OCI-LY1 (cell line): ENCODE results near the gene LINC01488.

ENCODE experiments used
- EZH2 ChIP-seq: fragments of 200-600 bp; sonication (generic), shearing (Covaris generic); IDR thresholded peaks from 2 replicates; pipeline ENCODE4 v1.8.0; 2017; ENCODE audit warnings: borderline replicate concordance, mixed run types, mild to moderate bottlenecking, antibody characterized with exemption, low read length, moderate library complexity, mixed read lengths
- TF ChIP-seq, protein P1 (sequence below): fragments of 200-600 bp; sonication (generic), shearing (Covaris generic); IDR thresholded peaks from 2 replicates; pipeline ENCODE4 v1.5.1; 2017; ENCODE audit warnings: mild to moderate bottlenecking, antibody characterized with exemption, low read length, moderate library complexity, mixed read lengths

DNA sequence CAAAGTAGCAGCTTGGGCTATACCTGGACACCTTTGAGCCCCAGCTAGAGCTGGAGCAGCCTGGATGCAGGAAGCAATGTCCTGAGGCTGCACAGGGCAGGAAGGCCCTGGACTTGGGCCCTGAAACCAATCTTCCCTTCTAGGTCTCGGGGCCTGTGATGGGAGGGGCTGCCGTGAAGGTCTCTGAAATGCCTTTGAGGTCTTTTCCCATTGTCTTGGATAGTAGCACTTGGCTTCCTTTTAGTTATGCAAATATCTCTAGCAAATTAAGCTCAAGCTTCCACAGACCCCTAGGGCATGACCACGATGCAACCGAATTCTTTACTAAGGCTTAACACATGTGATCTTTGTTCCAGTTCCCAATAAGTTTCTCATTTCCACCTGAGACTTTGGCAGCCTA lies 40.0 kb downstream of the LINC01488 start:
- TF ChIP-seq, protein P1, sequence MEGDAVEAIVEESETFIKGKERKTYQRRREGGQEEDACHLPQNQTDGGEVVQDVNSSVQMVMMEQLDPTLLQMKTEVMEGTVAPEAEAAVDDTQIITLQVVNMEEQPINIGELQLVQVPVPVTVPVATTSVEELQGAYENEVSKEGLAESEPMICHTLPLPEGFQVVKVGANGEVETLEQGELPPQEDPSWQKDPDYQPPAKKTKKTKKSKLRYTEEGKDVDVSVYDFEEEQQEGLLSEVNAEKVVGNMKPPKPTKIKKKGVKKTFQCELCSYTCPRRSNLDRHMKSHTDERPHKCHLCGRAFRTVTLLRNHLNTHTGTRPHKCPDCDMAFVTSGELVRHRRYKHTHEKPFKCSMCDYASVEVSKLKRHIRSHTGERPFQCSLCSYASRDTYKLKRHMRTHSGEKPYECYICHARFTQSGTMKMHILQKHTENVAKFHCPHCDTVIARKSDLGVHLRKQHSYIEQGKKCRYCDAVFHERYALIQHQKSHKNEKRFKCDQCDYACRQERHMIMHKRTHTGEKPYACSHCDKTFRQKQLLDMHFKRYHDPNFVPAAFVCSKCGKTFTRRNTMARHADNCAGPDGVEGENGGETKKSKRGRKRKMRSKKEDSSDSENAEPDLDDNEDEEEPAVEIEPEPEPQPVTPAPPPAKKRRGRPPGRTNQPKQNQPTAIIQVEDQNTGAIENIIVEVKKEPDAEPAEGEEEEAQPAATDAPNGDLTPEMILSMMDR: no peak
- TF ChIP-seq EZH2: no peak
